NCI-H2107 treated with DMSO at 0.1 percent for 48 hours (cell line): ENCODE measurements around the gene FOXN3.

Experiments
- DNase-seq: peaks from one replicate; lab custom pipeline; 2025; ENCODE audit not compliant: unreplicated experiment; lab: John Stamatoyannopoulos, UW

FOXN3 gene

GRCh38 chr14:89435492-89435891 is 18.5 kb upstream of the FOXN3 start:
- DNase-seq, result peak; percentile 16

- peak; percentile 37 for DNase-seq
Observed at GRCh38 chr14:89432226-89432625, 15.2 kb upstream of the FOXN3 start.

DNA sequence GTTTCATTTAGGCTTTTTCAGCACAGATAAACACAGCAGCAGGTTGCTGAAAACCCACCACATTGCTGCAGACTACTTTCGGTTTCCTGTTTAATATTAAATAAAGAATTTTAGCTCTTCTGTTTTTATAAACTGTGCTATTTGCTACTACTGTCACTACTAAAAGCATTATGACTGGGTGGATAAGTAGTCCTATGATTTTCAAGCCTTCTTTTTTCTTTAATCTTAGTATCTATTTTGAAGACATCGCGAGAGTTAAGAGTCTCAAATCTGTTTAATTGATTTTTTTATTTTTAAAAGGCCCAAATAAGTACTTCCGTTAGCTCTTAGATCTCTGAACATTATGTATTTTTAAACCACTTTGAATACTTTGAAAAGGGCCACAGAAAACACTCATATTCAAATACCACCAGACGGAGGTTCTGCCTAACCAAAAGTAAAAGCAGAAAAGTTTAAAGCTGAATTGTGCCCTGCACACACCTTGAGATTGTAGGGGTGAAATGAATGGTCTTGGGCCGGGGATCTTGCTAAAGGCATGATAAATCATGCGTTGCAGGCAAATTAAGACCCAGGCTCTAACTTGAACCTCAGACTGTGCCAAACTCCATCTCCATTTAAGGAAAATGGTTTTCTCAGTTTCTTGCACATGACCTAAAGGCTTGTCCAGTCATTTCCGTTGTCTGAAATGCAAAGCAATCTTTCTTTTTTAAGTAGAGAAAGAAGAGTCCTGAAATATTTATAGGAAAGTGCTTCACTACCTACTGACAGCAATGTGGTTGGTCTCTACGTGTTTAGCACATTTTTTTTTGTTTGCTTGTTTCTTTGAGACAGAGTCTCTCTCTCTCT is 13.6 kb upstream of the FOXN3 start:
- DNase-seq, result no peak

DNA sequence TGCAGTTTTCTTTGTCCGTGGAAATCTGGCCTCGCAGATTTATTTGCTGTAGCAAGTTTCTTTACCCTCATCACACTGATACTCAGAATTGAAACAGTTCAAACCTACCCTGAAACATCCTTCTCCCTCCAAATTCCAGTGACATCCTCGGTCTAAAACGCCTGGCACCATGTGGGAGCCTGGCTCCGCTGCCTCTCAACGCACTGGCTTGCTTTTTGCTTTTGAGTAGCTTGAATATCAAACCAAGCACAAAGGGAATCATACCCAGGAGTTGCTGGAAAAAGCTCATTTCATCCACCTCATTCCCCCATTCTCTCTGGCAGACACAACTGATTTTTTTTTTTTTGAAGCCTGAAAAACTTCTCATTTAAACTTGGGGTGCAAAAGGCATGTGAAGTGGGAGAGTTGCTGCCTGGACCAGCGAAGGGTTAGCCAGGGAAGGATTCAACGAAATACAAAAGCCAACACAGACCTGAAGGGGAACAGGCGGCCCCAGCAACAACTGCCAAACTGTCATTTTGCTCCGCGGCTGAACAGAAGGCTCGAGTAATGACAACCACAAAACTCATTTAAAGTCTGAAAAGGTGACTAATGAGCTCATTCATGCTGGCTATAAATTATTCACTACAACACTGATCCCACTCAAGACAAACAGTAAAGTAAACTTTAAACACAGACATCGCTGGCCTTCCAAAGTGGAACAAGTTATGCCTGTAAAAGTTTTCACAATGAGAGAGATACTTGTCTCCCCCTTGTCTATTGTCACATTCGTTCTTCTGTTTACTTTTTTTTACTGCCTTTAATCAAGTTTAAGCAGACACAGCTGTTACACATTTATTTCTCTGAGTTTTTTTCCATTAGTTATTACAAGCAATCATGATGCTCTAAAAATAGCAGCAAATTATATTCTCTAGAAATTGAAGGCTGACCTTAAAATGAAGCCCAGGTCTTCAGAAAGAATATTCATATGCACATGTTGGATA is 12.5 kb upstream of the FOXN3 start:
- peak; percentile 73 for DNase-seq

DNA sequence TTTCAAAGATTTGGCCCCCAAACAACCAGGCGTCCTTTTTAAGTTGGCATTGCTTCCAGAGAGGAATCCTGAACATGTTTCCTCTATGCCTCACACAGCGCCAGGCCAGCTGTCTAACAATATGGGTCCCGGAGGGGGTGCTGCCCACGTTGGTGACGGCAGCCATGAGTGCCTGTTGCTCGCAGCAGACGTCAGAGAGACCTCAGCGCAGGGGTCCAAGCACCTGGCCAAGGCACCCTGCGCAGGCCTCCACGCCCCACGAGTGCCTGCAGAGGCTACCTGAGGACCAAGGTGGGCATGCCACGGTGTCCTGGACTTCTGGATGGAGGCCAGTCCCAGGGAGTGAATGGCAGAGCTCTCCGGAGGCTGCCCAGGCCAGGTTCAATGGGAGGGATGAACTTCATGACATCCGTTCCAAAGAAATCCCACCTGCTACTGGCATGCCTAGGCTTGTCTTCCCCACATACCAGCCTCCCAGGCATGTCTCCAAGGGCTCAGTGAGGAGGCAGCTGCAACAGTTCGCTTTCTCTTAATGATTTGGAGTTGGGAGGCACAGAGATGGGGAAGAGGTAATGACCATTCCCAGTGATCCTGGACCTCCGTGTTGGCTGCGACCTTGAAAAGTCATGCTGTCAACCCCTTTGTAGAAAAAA is 11.6 kb upstream of the FOXN3 start:
- DNase-seq, result peak; percentile 73

GRCh38 chr14:89428173-89428523 is 11.1 kb upstream of the FOXN3 start:
- no peak for DNase-seq

GRCh38 chr14:89427426-89428172 is 10.6 kb upstream of the FOXN3 start:
- DNase-seq, result no peak

GRCh38 chr14:89425931-89426330 is 8.9 kb upstream of the FOXN3 start:
- no peak for DNase-seq

- no peak for DNase-seq
Observed at GRCh38 chr14:89424241-89424640, 7.2 kb upstream of the FOXN3 start.

DNA sequence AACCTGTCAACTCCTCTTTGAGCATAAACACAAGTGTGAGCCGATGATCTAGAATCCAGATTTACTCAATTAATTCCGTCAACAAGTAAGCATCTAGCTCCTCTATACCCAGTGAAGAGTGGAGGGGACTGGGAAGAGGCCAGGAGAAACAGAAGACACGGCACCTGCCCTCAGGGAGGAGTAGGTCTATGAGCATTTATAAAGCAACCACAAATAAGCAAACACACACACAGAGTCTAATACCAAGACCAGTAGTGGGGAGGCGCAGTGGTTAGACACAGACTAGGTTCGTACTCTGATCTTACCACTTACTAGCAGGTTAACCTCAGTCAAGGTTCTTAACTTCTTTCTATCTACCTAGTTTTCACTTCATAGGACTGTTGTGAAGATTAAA is 5.9 kb upstream of the FOXN3 start:
- DNase-seq, result no peak

DNA sequence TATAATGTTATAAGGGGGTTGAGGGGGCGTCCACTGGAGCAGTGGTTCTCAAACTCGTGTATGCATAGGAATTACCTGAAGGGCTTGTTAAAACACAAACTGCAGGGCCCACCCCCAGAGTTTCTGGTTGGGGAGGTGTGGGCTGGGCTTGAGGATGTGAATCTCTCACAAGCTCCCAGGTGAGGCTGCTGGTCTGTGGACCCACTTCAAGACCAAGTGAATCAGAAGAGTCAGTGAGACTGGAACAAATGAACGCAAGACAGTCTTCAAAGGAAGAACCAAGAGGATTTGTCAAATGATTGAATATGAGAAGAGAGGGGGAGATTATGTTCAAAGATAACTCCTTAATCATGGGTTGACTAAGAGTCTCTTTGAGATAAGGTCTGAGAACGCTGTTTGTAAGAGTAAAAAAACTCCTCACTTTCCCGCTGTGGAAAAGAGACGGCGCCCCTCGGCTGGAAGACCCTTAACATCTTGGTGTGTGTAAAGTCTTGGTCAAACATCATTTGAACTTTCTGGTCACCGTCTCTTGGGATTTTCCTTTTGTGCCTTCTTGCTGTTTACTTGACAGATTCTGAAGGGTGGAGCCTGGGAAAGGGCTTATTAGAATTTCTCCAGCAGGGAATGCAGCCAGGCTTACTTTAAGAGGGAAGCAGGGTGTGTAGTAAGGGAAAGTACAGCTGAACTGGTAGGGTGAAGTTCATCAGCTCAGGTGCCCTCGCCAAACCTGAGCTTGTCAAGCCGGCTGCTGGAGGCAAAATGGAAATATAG is 5.3 kb upstream of the FOXN3 start:
- DNase-seq, result no peak

DNA sequence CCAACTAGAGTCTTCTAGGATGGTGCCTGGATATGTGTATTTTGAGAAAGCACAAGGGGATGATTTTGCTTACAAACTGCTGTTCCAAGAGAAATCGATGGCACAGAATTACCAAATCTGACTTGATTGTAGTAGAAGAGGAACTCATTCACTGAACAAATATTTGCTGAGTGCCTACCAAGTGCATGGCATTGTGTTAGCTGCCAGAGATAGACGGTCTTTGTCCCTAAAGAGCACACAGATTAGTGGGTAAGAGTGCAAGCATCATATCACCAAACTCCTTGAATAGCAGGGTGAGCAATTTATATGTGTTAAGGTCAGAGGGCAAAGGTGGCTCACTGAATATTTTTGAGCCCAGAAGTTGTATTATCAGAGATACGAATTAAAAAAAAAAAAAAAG is 3.5 kb upstream of the FOXN3 start:
- peak; percentile 40 for DNase-seq

DNA sequence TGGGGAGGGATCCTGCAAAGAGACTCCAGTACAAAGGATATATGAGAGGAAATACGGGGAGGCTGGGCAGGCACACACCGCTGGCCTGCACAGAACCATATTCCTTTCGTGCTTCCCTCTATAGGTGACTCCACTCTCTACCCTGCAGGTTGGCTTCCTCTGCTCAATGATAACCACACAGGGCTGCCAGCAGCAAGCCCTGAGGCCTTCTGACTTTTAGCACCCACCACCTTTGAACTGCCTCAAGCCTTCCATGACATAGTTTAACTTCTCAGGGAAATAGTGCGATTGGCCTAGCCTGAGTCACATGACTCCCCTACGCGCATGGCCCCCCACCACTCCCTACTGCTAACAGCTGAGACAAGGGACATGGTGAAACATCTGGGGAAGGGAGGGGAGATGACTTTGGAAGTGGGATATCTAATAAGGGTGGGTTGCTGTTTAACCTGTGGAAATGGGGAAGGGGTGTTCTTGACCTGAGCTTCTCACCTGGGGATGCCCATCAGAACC is 3.0 kb upstream of the FOXN3 start:
- DNase-seq, result no peak

GRCh38 chr14:89418976-89419375 is 1.9 kb upstream of the FOXN3 start:
- DNase-seq, result no peak

- no peak for DNase-seq
Observed at GRCh38 chr14:89418452-89418851, 1.4 kb upstream of the FOXN3 start.

DNA sequence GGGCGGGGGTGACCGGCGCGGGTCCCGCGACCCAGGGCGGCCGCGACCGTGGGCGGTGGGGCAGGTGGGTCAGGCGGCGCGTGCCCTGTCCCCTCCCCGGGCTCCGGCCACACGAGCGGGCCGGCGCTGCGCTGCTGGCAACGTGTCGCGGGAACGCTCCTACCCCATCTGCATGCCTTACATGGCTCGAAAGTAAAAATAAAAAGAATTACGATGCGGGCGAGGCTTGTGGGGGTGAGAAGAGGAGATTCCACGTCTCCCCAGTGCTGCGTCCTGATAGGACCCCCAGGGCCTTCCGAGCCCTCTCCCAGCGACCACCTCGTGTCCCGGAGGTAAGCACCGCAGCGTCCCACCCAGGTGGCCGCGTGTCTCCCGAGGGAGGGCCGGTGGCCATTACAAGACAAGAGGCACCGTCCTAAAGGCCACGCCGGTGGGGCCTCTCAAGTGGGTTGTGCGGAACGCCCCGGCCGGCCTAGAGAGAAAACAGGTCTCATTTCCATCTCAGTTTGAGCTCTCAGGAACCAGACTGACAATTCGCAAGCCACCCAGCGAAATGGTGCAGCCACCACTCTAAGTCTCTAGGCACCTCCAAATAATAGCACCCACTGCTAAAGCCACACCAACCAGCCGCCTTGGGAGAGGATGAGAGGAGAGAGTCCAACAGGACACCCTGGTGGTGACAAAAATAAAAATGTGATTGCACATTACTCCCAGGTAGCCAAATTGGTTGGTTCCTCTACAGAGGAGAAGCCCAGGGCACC is 612 bp upstream of the FOXN3 start:
- peak; percentile 86 for DNase-seq

- DNase-seq, result peak; percentile 88
Observed at GRCh38 chr14:89416002-89416995, 734 bp downstream of the FOXN3 start.

- no peak for DNase-seq
Observed at GRCh38 chr14:89415159-89415558, 1.9 kb downstream of the FOXN3 start.
